Testis (tissue), 3 donors: ENCODE measurements around the gene CYB5A. TPM values are rescaled to one million over a fixed set of nuclear protein-coding genes. Genes with fewer than 3 reads are reported as not detected.

Source experiments
- DNase-seq: peaks from one replicate; pipeline ENCODE4 v3.0.0-alpha.2; 2019
- H3K27ac ChIP-seq, 2 donors: fragments of 200-600 bp; sonication (generic); one replicate each; pipeline ENCODE4 v1.5.1; 2019
- H3K27me3 ChIP-seq: fragments of 200-600 bp; sonication (generic); one replicate; pipeline ENCODE4 v1.5.1; 2019
- H3K36me3 ChIP-seq: fragments of 200-600 bp; sonication (generic); one replicate; pipeline ENCODE4 v1.5.1; 2017; ENCODE audit warnings: low read depth; ENCODE audit errors: missing control alignments
- H3K4me1 ChIP-seq: fragments of 200-600 bp; sonication (generic); one replicate; pipeline ENCODE4 v1.5.1; 2019
- H3K4me3 ChIP-seq, 2 donors: fragments of 200-600 bp; sonication (generic); one replicate each; pipeline ENCODE4 v1.5.1; 2017 to 2019
- H3K9me3 ChIP-seq: fragments of 200-600 bp; sonication (generic); one replicate; pipeline ENCODE4 v1.5.1; 2017
- CTCF ChIP-seq, 3 experiments: fragments of 450-650 bp in 2 of 3; fragments of 200-600 bp in 1 of 3; sonication (generic) in 1 of 3; IDR thresholded peaks; one replicate each; pipeline ENCODE4 v1.5.1; 2016 to 2019; ENCODE audit warnings: antibody characterized with exemption in 3 of 3, mild to moderate bottlenecking in 2 of 3, moderate library complexity in 1 of 3
- POLR2A ChIP-seq: fragments of 450-650 bp; IDR thresholded peaks from one replicate; pipeline ENCODE4 v1.6.1; 2017; ENCODE audit warnings: antibody characterized with exemption, mild to moderate bottlenecking, moderate library complexity
- WGBS, 2 donors: methylation state at CpG; one replicate each; pipeline ENCODE4 v1.1.5; 2018; 5-methylcytosine and 5-hydroxymethylcytosine counted together
- intact Hi-C: fragments of 100-400 bp; cut with DNase I; formaldehyde crosslinking; loops from one replicate; pipeline ENCODE4 v1.15.1; 2023; ENCODE audit warnings: low total_unique reads
- polyA plus RNA-seq: library from polyadenylated mRNA; stranded (reverse); fragments of 350-450 nt; fragmentation: Illumina TruSeq; extraction: RNeasy Lipid Tissue Mini Kit (QIAGEN cat#74804); gene quantifications from one replicate; pipeline ENCODE4 v1.2.3, GENCODE V29; 2014; ENCODE audit warnings: low read depth, low replicate concordance; ENCODE audit not compliant: insufficient read depth
- total RNA-seq, 2 donors: library from RNA; depleted of rRNA; stranded (reverse); fragments of >200 nt; gene quantifications; one replicate each; pipeline ENCODE4 v1.2.3, GENCODE V29; 2016

Gene CYB5A
- total and polyA plus RNA-seq, 3 donors from 2014 or later = 77.2 to 126 (median 96.0) TPM

DNA sequence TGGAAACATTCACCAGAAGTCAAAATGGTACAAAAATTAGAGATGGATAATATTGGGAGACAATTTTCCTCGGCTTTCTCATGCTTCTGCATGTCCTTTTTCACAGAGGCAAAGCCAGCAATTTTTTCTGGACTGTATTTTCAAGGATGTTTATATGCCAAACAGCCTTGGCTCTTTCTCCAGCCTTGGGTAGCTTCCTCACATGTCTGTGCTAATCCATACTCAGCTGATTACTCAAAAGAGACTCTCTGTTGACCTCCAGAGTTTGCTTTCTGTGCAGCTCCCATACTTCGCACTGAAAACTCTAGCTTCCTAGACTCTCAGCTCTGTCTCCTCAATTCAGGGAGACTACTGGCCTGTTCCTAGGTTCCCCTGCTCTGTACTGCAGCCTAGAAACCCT, 34.5 kb upstream of the CYB5A start:
- H3K27me3 ChIP-seq = no peaks in the 10 kb centered on the region
- H3K27ac ChIP-seq = no peak overlapping the region
- no peaks in the 10 kb centered on the region for H3K4me1 ChIP-seq
- intact Hi-C loops = no loop called here
- H3K9me3 ChIP-seq = no peaks in the 10 kb centered on the region
- WGBS, 2 donors = 74 to 89% methylated on average over 2 of the region's 2 CpGs
- H3K36me3 ChIP-seq = no peaks in the 10 kb centered on the region
- TF ChIP-seq CTCF (IDR thresholded peaks at IDR 0.05) = no peak
- no peak for TF ChIP-seq POLR2A
- DNase-seq = no peak
- H3K4me3 ChIP-seq = no peak overlapping the region

- WGBS, 2 donors = 45 to 68% methylated on average over 28 to 29 of the region's 29 CpGs
- Histone ChIP-seq H3K27me3 (no peaks in the 10 kb centered on the region), H3K4me1 (no peaks in the 10 kb centered on the region), H3K36me3 (no peaks in the 10 kb centered on the region), H3K4me3 (peak overlapping the region; percentile 49 to 55), H3K9me3 (no peaks in the 10 kb centered on the region), H3K27ac (peak overlapping the region in 1 of 2 donors; percentile 33)
- intact Hi-C loops = no loop called here
- no peak for DNase-seq
- no peak for TF ChIP-seq POLR2A
- no peak for TF ChIP-seq CTCF (IDR thresholded peaks at IDR 0.05)
These were observed 24.8 kb upstream of the CYB5A start for GRCh38 chr18:74316257-74317170.

- WGBS, 2 donors = 75 to 79% methylated on average over 50 to 51 of the region's 51 CpGs
- H3K4me1 ChIP-seq = no peaks in the 10 kb centered on the region
- H3K36me3 ChIP-seq = no peaks in the 10 kb centered on the region
- DNase-seq = peak; percentile 71
- TF ChIP-seq CTCF (IDR thresholded peaks at IDR 0.05) (no peak), POLR2A (no peak)
- H3K4me3 ChIP-seq = peak within 1 kb of the TSS; percentile 49 to 55
- peak within 1 kb of the TSS in 1 of 2 donors; percentile 33 for H3K27ac ChIP-seq
- H3K27me3 ChIP-seq = no peaks in the 10 kb centered on the region
- intact Hi-C loops = no loop called here
- H3K9me3 ChIP-seq = no peaks in the 10 kb centered on the region
These were observed 23.9 kb upstream of the CYB5A start, which contains the start of gene C18orf63 for GRCh38 chr18:74315464-74316256. Gene C18orf63, plus strand, starts transcription at chr18:74315839. Its CDS starts 2,027 bp downstream, at chr18:74317866.

DNA sequence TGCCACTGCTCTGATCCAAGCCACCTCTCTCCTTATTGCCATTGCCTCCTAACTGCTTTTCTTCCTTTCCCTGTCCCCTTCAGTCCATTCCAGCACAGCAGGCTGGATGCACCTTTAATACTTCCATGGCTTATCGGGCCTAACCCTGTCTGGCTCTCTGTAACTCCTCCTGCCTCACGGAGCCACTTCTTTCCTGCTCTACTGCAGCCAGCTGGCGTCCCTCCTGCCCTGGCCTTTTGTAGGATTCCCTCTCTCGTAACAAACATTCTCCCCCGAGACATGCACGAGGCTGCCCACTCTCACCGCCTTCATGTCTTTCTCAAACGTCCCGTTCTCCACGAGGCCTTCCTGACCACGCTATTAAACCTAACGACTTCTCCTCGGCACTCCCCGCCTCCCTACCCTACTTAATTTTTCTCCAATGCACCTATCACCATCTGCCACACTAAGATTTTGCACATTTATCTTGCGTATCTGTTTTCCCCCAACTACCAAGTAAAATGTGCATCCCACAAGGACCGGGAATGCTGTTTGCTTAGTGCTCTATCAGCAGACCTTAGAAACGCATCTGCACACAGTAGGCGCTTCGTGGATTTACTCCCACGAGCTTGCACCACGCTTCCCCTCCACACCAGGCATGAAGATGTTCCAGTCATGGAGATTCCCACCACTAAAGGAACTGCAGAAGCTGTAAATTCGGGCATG, 23.1 kb upstream of the CYB5A start:
- intact Hi-C loops = no loop called here
- H3K9me3 ChIP-seq = no peaks in the 10 kb centered on the region
- no peak for DNase-seq
- H3K4me1 ChIP-seq = no peaks in the 10 kb centered on the region
- TF ChIP-seq CTCF (IDR thresholded peaks at IDR 0.05) (no peak), POLR2A (no peak)
- 54 to 62% methylated on average over 22 of the region's 22 CpGs for WGBS, 2 donors
- no peaks in the 10 kb centered on the region for H3K27me3 ChIP-seq
- H3K36me3 ChIP-seq = no peaks in the 10 kb centered on the region
- H3K4me3 ChIP-seq = peak overlapping the region; percentile 49 to 55
- no peak overlapping the region for H3K27ac ChIP-seq
